Measurements from ENCODE around the gene WDR6.
"Not testable (repeated sequence)": the region's sequence is repeated elsewhere in the genome, so short reads cannot be mapped to it uniquely, and the experiment has no call there.

DNA sequence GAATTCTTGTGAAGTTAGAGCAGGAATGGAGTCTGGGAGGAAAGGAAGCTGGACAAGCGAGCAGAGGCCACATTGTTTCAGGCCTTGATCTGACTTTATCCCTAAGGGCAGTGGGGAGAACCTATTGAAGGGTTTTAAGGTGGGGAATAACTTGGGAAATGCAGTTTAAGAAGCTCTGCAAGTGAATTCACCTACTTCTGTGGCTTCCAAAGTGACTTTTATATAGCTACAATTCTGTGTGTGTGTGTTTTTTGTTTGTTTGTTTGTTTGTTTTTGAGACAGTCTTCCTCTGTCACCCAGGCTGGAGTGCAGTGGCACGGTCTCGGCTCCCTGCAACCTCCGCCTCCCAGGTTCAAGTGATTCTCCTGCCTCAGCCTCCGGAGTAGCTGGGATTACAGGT lies 1.4 kb downstream of the WDR6 start:
- TF ChIP-seq, protein P1, sequence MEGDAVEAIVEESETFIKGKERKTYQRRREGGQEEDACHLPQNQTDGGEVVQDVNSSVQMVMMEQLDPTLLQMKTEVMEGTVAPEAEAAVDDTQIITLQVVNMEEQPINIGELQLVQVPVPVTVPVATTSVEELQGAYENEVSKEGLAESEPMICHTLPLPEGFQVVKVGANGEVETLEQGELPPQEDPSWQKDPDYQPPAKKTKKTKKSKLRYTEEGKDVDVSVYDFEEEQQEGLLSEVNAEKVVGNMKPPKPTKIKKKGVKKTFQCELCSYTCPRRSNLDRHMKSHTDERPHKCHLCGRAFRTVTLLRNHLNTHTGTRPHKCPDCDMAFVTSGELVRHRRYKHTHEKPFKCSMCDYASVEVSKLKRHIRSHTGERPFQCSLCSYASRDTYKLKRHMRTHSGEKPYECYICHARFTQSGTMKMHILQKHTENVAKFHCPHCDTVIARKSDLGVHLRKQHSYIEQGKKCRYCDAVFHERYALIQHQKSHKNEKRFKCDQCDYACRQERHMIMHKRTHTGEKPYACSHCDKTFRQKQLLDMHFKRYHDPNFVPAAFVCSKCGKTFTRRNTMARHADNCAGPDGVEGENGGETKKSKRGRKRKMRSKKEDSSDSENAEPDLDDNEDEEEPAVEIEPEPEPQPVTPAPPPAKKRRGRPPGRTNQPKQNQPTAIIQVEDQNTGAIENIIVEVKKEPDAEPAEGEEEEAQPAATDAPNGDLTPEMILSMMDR (IDR thresholded peaks at IDR 0.05): not testable (repeated sequence)
- TF ChIP-seq EZH2, EZH2phosphoT487 (IDR thresholded peaks at IDR 0.05): not testable (repeated sequence)

Measured in neural progenitor cell (in vitro differentiated cells).